ENCODE data around the gene TMEM221. TPM values are rescaled to one million over a fixed set of nuclear protein-coding genes. Genes with fewer than 3 reads are reported as not detected.

TMEM221 gene
- total and polyA plus RNA-seq, 8 donors, result 1.6 to 2.6 (median 2.0) TPM; not detected in 2

DNA sequence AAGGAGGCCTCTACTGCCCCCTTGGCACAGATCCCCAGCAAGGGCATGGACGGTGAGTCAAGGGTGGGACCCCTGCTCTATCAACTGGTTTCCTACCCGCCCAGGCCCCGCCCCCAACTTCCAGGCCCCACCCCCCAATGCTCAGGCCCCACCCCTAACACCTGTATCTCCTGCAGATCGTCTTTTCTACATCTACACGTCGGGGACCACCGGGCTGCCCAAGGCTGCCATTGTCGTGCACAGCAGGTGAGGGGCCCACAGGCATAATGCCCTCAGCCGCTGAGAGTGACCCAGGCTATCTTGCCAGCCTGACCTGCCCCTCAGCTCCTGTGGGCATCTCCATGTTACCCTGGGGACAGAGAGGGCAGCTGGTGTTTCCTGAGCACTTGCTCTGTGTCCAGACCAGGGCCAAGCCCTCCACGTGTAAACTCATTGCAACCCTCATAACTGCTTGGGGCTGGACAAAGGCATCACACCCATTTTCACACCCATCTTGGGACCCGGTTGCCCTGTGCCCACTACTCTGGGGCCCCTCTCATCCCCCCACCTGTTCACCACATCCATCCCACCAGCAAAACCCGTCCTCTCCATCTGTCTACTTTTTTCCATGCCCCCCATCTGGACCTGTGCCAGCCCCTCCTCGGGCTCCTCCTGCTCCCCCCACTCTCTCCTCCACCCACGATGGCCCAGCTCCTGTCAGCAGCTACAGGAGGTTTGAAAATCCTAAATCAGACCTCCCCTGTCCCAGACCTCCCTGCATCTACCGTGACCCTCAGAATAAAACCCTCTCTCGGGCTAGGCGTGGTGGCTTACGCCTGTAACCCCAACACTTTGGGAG, 39.0 kb upstream of the TMEM221 start:
- Histone ChIP-seq H3K4me1 (peaks cover 0 to 17% of the 10 kb centered on the region in 2 donors), H3K27me3 (no peaks in the 10 kb centered on the region), H3K27ac (no peak overlapping the region), H3K9me3 (no peaks in the 10 kb centered on the region), H3K36me3 (no peaks in the 10 kb centered on the region), H3K4me3 (no peak overlapping the region)
- intact Hi-C loops (cut with DNase I), result no loop called here
- TF ChIP-seq, protein P1, sequence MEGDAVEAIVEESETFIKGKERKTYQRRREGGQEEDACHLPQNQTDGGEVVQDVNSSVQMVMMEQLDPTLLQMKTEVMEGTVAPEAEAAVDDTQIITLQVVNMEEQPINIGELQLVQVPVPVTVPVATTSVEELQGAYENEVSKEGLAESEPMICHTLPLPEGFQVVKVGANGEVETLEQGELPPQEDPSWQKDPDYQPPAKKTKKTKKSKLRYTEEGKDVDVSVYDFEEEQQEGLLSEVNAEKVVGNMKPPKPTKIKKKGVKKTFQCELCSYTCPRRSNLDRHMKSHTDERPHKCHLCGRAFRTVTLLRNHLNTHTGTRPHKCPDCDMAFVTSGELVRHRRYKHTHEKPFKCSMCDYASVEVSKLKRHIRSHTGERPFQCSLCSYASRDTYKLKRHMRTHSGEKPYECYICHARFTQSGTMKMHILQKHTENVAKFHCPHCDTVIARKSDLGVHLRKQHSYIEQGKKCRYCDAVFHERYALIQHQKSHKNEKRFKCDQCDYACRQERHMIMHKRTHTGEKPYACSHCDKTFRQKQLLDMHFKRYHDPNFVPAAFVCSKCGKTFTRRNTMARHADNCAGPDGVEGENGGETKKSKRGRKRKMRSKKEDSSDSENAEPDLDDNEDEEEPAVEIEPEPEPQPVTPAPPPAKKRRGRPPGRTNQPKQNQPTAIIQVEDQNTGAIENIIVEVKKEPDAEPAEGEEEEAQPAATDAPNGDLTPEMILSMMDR (IDR thresholded peaks at IDR 0.05), result no peak
- no peak for DNase-seq
- ATAC-seq, result no peak

DNA sequence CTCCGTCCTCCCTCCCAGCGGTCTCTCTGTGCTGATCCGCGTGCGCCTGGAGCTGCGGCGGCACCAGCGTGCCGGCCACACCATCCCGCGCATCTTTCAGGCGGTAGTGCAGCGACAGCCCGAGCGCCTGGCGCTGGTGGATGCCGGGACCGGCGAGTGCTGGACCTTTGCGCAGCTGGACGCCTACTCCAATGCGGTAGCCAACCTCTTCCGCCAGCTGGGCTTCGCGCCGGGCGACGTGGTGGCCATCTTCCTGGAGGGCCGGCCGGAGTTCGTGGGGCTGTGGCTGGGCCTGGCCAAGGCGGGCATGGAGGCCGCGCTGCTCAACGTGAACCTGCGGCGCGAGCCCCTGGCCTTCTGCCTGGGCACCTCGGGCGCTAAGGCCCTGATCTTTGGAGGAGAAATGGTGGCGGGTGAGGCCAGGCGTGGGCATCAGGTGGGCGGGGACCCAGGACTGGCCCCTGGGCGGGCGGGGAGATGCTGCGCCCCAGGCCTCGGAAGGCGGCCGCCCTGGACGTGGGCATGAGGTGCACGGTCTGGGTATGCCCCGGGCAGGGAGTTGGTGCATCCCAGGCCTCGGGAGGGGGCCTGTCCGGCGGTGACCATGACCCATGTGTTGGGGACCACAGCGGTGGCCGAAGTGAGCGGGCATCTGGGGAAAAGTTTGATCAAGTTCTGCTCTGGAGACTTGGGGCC, 38.2 kb upstream of the TMEM221 start:
- ATAC-seq (no peak), DNase-seq (no peak)
- peaks cover 0 to 23% of the 10 kb centered on the region in 2 donors for H3K4me1 ChIP-seq
- no peaks in the 10 kb centered on the region for H3K27me3 ChIP-seq
- H3K36me3 ChIP-seq, result no peaks in the 10 kb centered on the region
- no peaks in the 10 kb centered on the region for H3K9me3 ChIP-seq
- TF ChIP-seq, protein P1 (IDR thresholded peaks at IDR 0.05), result no peak
- H3K27ac ChIP-seq, result no peak overlapping the region
- no peak overlapping the region for H3K4me3 ChIP-seq
- intact Hi-C loops (cut with DNase I), result no loop called here

DNA sequence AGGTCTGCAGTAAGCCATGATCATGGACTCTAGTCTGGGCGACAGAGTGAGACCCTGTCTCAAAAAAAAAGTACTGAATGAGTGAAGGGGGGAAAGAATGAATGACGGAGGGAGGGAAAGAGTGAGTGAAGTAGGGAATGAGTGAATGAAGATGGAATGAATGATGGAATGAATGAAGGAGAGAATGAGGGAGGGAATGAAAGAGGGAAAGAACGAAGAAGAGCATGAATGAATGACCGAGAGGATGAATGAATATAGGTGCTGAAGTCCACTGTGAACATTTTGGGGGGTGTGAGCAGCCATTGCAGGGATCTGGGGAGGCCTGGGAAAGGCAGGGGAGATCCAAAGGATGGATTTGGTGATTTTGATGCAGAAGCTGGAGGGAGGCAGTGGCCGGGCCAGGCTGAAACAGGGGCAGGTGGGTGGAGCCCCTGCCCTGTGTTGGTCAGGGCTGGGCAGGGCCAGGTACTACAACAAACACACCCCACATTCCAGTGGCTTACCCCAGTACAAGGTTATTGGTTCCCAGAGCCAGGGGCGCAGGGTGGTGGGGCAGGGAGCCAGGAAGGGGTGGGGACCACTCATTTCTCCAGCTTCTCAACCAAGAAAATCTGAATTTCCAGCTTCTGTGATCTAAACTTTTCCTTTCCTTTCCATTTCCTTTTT, 36.2 kb upstream of the TMEM221 start:
- DNase-seq (no peak), ATAC-seq (no peak)
- no peak overlapping the region for H3K27ac ChIP-seq
- peaks cover 0 to 35% of the 10 kb centered on the region in 2 donors for H3K4me1 ChIP-seq
- H3K27me3 ChIP-seq, result no peaks in the 10 kb centered on the region
- TF ChIP-seq, protein P1 (IDR thresholded peaks at IDR 0.05), result no peak
- H3K4me3 ChIP-seq, result no peak overlapping the region
- H3K9me3 ChIP-seq, result no peaks in the 10 kb centered on the region
- no peaks in the 10 kb centered on the region for H3K36me3 ChIP-seq
- intact Hi-C loops (cut with DNase I), result no loop called here

DNA sequence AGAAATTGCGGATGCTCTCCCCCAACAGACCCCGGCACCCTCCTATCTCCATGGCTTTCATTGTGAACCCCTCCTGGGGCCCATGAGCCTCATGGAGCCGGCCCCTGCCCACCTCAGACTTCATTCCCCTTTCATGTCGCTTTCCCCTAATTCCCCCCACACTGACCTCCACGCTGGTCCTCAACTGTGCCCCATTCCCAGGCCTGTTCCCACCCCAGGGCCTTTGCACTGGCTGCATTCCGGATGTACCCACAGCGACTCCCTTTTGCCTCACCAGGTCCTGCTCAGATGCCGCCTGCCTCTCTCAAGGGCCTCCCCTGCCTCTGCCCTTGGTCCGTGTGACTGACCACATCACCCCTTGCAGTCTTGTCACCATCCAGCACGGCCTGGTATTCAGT, 35.1 kb upstream of the TMEM221 start:
- Histone ChIP-seq H3K4me3 (no peak overlapping the region), H3K27ac (no peak overlapping the region), H3K36me3 (no peaks in the 10 kb centered on the region), H3K4me1 (peaks cover 0 to 26% of the 10 kb centered on the region in 2 donors), H3K27me3 (no peaks in the 10 kb centered on the region), H3K9me3 (no peaks in the 10 kb centered on the region)
- intact Hi-C loops (cut with DNase I), result no loop called here
- no peak for DNase-seq
- TF ChIP-seq, protein P1 (IDR thresholded peaks at IDR 0.05), result no peak
- no peak for ATAC-seq
